Large intestine (tissue), 3 donors: Measurements from ENCODE around the gene CNN2. TPM values are rescaled to one million over a fixed set of nuclear protein-coding genes. Genes with fewer than 3 reads are reported as not detected.

ENCODE experiments used
- DNase-seq, 2 donors: peaks; one replicate each; pipeline versions ENCODE4 v3.0.0 to v3.0.0-alpha.2; 2013
- H3K27ac ChIP-seq: one replicate; pipeline ENCODE4 v1.5.1; 2013; ENCODE audit warnings: low read length
- H3K27me3 ChIP-seq: 2 replicates; pipeline ENCODE4 v1.6.1; 2013; ENCODE audit warnings: low read length; ENCODE audit not compliant: control insufficient read depth, insufficient read depth
- H3K36me3 ChIP-seq: 2 replicates; pipeline ENCODE4 v1.6.1; 2013; ENCODE audit warnings: low read length; ENCODE audit not compliant: control insufficient read depth, insufficient read depth
- H3K4me1 ChIP-seq: one replicate; pipeline ENCODE4 v1.6.1; 2013; ENCODE audit warnings: low read length; ENCODE audit not compliant: control insufficient read depth, insufficient read depth
- H3K4me3 ChIP-seq: one replicate; pipeline ENCODE4 v1.5.1; 2013; ENCODE audit warnings: low read length
- H3K9me3 ChIP-seq: one replicate; pipeline ENCODE4 v1.6.1; 2013; ENCODE audit warnings: mild to moderate bottlenecking, low read depth, low read length, moderate library complexity; ENCODE audit not compliant: control insufficient read depth
- WGBS: methylation state at CpG from one replicate; pipeline ENCODE4 v1.1.5; 2013; ENCODE audit warnings: low lambda C conversion rate; ENCODE audit not compliant: insufficient coverage; 5-methylcytosine and 5-hydroxymethylcytosine counted together
- polyA plus RNA-seq: library from polyadenylated mRNA; unstranded; fragments of 120-200 nt; gene quantifications from one replicate; pipeline ENCODE4 v1.2.1, GENCODE V29; 2013

Gene CNN2
- polyA plus RNA-seq, 1 donor, result 31.5 TPM

DNA sequence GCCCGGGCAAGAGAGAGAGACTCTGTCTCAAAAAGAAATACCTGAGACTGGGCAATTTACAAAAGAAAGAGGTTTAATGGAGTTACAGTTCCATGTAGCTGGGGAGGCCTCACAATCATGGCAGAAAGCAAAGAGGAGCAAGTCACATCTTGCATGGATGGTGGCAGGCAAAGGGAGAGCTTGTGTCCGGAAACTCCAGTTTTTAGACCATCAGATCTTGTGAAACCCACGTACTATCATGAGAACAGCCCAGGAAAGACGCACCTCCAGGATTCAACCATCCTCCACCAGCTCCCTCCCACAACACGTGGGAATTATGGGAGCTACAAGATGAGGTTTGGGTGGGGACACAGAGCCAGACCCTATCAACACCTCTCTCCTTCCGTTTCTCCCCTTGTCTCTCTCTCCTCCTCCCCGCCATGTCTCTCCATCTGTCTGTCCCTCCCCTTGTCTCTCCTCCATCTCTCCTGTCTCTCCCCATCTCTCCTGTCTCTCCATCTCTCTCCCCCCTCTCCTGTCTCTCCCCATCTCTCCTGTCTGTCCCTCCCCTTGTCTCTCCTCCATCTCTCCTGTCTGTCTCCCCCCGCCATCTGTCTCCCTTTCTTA lies 58.7 kb downstream of the CNN2 start:
- WGBS, result 74% methylated on average over 3 of the region's 8 CpGs
- no peak for DNase-seq
- H3K9me3 ChIP-seq, result peaks cover 25% of the 10 kb centered on the region
- peaks cover 5% of the 10 kb centered on the region for H3K27me3 ChIP-seq
- no peak overlapping the region for H3K4me3 ChIP-seq
- H3K4me1 ChIP-seq, result peaks cover 21% of the 10 kb centered on the region
- peaks cover 36% of the 10 kb centered on the region for H3K36me3 ChIP-seq
- H3K27ac ChIP-seq, result no peak overlapping the region

DNA sequence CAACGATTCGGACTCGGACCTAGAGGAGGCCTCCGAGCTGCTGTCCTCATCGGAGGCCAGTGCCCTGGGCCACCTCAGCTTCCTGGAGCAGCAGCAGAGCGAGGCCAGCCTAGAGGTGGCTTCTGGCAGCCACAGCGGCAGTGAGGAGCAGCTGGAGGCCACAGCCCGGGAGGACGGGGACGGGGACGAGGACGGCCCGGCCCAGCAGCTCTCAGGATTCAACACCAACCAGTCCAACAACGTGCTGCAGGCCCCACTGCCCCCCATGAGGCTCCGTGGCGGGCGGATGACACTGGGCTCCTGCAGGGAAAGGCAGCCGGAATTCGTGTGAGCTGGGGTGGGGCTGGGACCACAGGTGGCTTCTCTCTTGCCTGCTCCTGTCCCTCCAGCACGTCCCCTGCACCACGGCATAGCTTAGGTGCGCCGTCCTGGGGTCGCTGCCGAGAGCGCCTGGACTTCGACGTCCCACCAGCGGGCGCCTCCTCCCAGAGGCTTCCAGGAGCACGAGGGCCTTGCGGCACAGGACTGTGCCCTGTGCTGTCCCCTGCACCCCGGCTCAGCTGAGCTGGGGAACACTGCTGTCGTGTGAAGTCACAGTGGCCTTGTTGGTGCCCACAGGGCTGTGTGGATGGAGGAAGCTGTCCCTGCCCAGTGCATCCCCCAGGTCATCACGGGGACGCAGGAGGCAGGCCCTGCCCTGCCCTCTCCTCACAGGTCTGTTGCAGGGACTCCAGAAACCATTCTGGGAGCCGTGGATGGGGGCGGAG lies 59.5 kb downstream of the CNN2 start:
- no peak overlapping the region for H3K4me3 ChIP-seq
- H3K9me3 ChIP-seq, result peaks cover 22% of the 10 kb centered on the region
- peaks cover 21% of the 10 kb centered on the region for H3K4me1 ChIP-seq
- H3K27me3 ChIP-seq, result peaks cover 5% of the 10 kb centered on the region
- no peak overlapping the region for H3K27ac ChIP-seq
- no peak for DNase-seq
- WGBS, result no CpG with 5 or more reads among the region's 38 CpGs
- peaks cover 39% of the 10 kb centered on the region for H3K36me3 ChIP-seq

DNA sequence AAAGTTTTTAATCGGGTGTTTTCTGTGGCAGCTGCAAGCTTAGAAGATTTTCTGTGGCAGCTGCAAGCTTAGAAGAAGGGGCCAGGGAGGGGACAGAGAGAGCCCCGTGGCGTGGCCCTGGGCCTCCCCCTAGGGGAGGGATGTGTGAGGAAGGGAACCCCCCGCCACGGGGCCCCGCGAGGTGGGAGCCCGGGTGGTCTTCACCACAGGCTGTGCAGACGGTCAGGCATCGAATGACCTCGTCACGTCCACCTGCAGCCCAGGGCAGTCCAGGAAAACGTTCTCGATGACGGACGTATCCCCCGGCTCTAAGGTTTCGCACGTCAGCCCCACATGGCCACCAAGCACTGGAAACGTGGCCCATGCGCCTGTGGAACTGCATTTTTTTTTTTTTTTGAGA lies 60.2 kb downstream of the CNN2 start:
- H3K4me3 ChIP-seq, result no peak overlapping the region
- H3K27me3 ChIP-seq, result no peaks in the 10 kb centered on the region
- peaks cover 46% of the 10 kb centered on the region for H3K36me3 ChIP-seq
- WGBS, result no CpG with 5 or more reads among the region's 21 CpGs
- H3K9me3 ChIP-seq, result peaks cover 14% of the 10 kb centered on the region
- peaks cover 19% of the 10 kb centered on the region for H3K4me1 ChIP-seq
- no peak overlapping the region for H3K27ac ChIP-seq
- no peak for DNase-seq

DNA sequence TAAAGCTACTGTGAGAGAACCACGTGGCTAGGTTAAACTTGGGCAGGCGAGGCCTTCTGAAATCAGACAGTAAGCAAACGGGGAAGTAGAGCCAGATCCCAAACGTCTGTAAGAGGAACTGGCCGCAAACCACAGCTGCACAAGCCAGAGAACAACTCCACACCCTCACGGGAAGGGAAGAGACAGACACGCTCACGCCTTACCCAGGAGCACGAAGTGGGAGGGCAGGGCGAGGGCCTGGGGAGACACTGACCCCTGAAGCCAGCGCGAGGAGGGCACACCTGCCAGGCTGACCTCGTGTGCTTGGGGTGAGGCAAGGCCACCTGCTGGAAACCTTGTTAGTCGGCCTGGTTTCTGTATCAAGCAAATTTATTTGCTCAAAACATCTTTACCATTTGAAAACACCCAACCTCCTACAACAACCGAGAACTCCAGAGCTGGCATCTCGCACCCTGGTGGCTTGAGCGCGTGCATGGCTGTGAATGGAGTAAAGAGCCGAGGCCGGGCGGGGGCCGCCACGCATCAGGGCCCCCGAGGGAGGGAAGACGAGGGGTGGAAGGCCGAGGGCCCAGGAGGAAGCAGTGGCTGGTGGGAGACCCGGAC lies 61.5 kb downstream of the CNN2 start:
- no peak for DNase-seq
- H3K36me3 ChIP-seq, result peaks cover 53% of the 10 kb centered on the region
- no peaks in the 10 kb centered on the region for H3K27me3 ChIP-seq
- no peak overlapping the region for H3K27ac ChIP-seq
- 50% methylated on average over 2 of the region's 27 CpGs for WGBS
- peaks cover 15% of the 10 kb centered on the region for H3K4me1 ChIP-seq
- H3K9me3 ChIP-seq, result peaks cover 13% of the 10 kb centered on the region
- H3K4me3 ChIP-seq, result no peak overlapping the region

DNA sequence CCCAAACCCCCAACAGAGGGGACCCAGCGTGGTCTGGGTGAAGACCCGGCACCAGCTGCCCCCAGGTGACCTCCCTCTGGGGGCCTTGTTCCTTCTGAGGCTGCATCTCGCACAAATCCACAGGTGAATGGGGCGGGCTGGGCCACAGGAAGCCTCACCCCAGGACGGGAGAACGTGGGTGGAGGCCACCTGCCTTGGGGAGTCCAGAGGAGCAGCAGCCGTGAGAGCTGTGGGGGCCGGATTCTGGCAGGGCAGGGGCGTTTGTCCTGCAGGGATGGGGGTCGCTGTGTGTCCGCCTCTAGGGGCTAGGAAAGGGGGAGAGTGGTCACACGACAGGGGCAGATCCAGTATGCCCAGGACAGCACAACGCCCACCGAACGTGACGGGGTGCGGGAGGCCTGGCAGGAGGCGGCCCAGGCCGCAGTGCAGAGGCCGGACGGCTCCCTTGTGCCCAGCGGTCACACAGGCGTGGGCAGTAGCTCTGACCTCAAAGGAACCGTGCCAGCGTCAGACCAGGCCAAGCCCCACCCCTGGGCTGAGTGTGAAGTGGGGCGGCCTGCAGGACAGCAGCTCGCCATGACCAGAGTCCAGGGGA lies 62.1 kb downstream of the CNN2 start:
- Histone ChIP-seq H3K4me3 (no peak overlapping the region), H3K27me3 (no peaks in the 10 kb centered on the region), H3K36me3 (peaks cover 59% of the 10 kb centered on the region), H3K27ac (no peak overlapping the region), H3K9me3 (peaks cover 13% of the 10 kb centered on the region), H3K4me1 (peaks cover 13% of the 10 kb centered on the region)
- no CpG with 5 or more reads among the region's 27 CpGs for WGBS
- no peak for DNase-seq

Other genes with a start within 250 kb of the CNN2 start
- 240 TPM for gene PTBP1, start 229.2 kb upstream of the CNN2 start, polyA plus RNA-seq
- gene PLPPR3, start 204.7 kb upstream of the CNN2 start, polyA plus RNA-seq, result 5.2 TPM
- 0.33 TPM for gene AZU1, start 198.8 kb upstream of the CNN2 start, polyA plus RNA-seq
- 0.22 TPM for gene PRTN3, start 185.6 kb upstream of the CNN2 start, polyA plus RNA-seq
- gene ELANE, start 174.3 kb upstream of the CNN2 start, polyA plus RNA-seq, result 0.09 TPM
- gene CFD, start 166.9 kb upstream of the CNN2 start, polyA plus RNA-seq, result 6.1 TPM
- gene MED16, start 133.4 kb upstream of the CNN2 start, polyA plus RNA-seq, result 41.7 TPM
- not detected for gene RNU6-9, start 133.1 kb upstream of the CNN2 start, polyA plus RNA-seq
- 44.0 TPM for gene R3HDM4, start 113.4 kb upstream of the CNN2 start, polyA plus RNA-seq
- gene KISS1R, start 109.3 kb upstream of the CNN2 start, polyA plus RNA-seq, result 0.33 TPM
- 187 TPM for gene ARID3A, start 100.6 kb upstream of the CNN2 start, polyA plus RNA-seq
- gene WDR18, start 42.3 kb upstream of the CNN2 start, polyA plus RNA-seq, result 33.7 TPM
- gene GRIN3B, start 26.2 kb upstream of the CNN2 start, polyA plus RNA-seq, result 0.22 TPM
- 144 TPM for gene TMEM259, start 5.5 kb upstream of the CNN2 start, polyA plus RNA-seq
- not detected for gene RNU6-2, start 5.1 kb upstream of the CNN2 start, polyA plus RNA-seq
- 5.7 TPM for gene ABCA7, start 13.5 kb downstream of the CNN2 start, polyA plus RNA-seq
- gene ARHGAP45, start 40.6 kb downstream of the CNN2 start, polyA plus RNA-seq, result 14.0 TPM
- gene POLR2E, start 68.8 kb downstream of the CNN2 start, polyA plus RNA-seq, result 130 TPM
- 394 TPM for gene GPX4, start 77.4 kb downstream of the CNN2 start, polyA plus RNA-seq
- 25.1 TPM for gene SBNO2, start 147.7 kb downstream of the CNN2 start, polyA plus RNA-seq
- 67.1 TPM for gene STK11, start 179.2 kb downstream of the CNN2 start, polyA plus RNA-seq
- gene CBARP, start 211.4 kb downstream of the CNN2 start, polyA plus RNA-seq, result 2.0 TPM
- gene ATP5F1D, start 215.1 kb downstream of the CNN2 start, polyA plus RNA-seq, result 136 TPM
- gene MIDN, start 222.0 kb downstream of the CNN2 start, polyA plus RNA-seq, result 110 TPM
- gene CIRBP, start 242.7 kb downstream of the CNN2 start, polyA plus RNA-seq, result 564 TPM
- gene FAM174C, start 248.9 kb downstream of the CNN2 start, polyA plus RNA-seq, result 37.4 TPM